GM21619 (cell line): Measurements from ENCODE around the gene AFMID.
"Not testable (repeated sequence)": the region's sequence is repeated elsewhere in the genome, so short reads cannot be mapped to it uniquely, and the experiment has no call there.

Experiments used
- ATAC-seq: cut with Tn5 transposase; IDR thresholded peaks from one replicate; pipeline ENCODE4 v1.9.1; 2021; ENCODE audit not compliant: unreplicated experiment

AFMID gene

DNA sequence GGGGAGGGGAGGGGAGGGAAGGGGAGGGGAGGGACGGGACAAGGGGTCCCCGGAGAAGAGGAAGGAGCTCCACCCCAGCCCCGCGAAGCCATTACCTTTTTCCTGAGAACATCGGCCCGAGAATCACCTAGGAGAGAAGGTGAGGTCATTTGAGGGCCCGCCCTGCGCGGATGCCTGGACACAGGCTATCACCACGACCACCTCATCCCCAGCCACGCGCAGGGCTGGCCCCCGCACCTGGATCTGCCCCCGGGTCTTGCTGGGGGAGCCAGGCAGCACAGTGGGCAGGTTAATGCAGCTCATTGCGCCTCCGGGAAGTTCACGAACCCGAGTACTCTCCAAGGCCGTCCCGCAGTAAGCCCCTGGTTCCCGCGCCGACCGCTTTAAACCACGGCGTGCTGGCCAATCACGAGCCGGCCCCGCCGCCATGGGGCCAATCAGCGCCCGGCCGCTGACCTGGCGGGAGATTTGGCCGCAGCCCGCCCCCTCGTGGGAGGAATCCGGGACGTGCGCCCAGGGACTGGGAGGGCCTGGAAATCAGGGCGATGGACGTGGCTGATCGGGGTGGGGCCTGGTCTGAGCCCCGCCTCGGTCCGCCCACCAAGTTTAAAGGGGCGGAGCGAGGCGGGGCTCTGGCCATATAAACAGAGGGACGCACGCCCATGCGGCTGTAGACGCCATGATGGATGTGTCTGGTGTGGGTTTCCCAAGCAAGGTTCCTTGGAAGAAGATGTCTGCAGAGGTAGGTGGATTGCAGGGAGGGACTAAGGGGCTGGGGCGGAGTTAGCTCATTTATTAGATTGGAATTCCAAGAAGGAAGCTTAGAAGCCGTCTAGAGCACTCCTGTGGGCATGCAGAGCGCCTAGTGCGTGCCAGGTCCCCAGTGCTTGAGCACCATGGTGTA lies at the start of gene AFMID, which contains the start of gene TK1:
Gene AFMID, plus strand, starts transcription at position 671 of the 904 bp plus-strand sequence. Its CDS starts 9 bp downstream, at position 680.
Gene TK1, minus strand, starts transcription at position 361 of the 904 bp plus-strand sequence. Its CDS starts 58 bp downstream, at position 303.
- peak; percentile 90 for ATAC-seq

DNA sequence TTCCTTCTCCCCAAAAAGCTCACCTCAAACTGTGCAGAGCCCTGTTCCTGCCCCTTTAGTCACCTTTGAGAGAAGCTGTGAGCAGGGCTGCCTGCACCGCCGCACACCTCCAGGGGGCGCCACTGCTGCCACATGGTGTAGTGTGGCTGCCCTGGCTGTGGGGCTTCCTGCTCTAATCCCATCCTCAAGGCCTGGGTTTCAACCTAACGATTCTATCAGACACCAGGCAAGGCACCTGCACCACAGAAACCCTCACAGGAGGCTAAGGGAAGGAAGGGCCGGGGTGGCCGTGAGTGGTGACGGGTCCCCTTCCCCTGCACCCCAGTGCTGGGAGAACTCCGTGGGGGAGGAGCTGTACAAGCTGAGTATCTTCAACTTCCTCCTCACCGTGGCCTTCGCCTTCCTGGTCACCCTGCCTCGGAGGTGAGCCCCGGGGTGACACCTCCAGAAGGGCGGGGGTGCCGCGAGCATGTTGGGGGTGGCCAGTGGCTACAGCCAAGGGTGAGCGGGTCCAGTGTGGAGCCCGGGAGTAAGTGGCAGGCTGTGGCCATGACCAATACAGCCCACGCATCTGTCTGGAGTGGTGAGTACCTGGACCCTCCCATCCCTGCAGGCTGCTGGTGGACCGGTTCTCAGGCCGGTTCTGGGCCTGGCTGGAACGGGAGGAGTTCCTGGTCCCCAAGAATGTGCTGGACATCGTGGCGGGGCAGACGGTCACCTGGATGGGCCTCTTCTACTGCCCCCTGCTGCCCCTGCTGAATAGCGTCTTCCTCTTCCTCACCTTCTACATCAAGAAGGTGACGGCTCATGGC lies 49.6 kb upstream of the AFMID start:
- no peak for ATAC-seq

GRCh38 chr17:78138204-78139060 lies 48.7 kb upstream of the AFMID start:
- no peak for ATAC-seq

DNA sequence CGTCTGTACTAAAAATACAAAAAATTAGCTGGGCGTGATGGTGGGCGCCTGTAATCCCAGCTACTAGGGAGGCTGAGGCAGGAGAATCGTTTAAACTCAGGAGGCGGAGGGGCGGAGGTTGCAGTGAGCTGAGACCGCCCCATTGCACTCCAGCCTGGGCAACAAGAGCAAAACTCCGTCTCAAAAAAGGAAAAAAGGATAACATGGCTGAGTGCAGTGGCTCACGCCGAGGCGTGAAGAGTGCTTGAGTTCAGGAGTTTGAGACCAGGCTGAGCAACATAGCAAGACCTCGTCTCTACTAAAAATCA lies 47.3 kb upstream of the AFMID start:
- not testable (repeated sequence) for ATAC-seq

DNA sequence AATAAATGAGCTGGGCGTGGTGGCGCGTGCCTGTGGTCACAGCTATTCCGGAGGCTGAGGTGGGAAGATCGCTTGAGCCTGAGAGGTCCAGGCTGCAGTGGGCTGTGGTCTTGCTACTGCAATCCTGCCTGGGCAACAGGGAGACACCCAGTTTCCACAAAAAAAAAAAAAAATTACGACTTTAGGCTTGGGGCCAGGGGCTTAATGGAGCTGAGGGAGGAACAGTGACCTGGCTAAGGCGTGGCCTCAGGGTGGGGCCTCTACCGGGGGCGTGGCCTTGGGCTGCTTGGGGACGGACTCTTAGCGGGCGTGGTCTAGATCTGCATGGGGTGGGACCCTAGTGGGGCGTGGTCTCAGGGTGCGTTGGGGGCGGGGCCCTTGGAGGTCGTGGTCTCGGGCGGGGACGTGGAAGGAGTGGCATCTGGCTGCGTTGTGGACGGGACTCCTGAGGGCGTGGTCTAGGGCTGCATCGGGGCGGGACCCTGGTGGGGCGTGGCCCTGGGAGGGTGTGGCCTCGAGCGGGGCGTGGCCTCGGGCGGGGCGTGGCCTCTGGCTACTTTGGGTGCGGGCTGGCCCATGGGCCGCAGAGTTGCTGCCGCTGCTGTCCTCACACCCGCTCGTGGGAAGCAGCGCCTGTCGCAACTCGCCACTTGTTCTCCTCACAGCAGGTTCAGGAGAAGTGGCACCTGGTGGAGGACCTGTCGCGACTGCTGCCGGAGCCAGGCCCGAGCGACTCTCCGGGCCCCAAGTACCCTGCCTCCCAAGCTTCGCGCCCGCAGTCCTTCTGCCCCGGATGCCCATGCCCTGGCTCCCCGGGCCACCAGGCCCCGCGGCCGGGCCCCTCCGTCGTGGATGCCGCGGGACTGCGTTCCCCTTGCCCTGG lies 46.8 kb upstream of the AFMID start:
- ATAC-seq = peak; percentile 64

GRCh38 chr17:78141437-78142118 lies 45.6 kb upstream of the AFMID start:
- no peak for ATAC-seq

GRCh38 chr17:78142119-78142861 lies 44.9 kb upstream of the AFMID start:
- no peak for ATAC-seq

GRCh38 chr17:78143214-78144146 lies 43.7 kb upstream of the AFMID start:
- no peak for ATAC-seq

DNA sequence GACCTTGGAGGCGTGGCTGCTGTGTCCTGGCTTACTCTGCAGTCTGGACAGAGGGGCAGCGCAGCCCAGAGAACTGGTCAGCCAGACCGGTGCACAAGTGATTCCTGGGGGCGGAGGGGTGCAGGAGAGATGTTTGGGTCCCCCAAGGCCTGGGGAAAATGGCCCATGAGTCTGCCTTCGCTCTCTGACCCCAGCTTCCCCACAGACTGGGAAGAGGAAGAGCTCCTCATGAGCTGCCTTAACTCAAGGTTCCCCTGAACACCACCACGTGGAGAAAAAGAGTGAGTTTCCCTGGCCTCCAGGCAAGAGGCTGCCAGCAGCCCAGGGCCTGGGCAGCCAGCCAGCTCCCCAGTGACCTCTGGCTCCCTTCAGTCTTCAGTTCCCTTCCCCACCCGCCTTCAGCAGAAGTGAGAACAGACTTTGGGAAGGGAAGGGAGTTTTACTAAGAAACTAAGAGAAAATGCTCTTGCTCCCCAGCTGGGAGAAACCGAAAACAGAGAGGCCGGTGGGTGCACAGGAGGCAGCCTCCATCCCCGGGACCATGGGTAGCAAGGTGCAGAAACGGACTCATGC lies 42.9 kb upstream of the AFMID start:
- ATAC-seq = no peak

DNA sequence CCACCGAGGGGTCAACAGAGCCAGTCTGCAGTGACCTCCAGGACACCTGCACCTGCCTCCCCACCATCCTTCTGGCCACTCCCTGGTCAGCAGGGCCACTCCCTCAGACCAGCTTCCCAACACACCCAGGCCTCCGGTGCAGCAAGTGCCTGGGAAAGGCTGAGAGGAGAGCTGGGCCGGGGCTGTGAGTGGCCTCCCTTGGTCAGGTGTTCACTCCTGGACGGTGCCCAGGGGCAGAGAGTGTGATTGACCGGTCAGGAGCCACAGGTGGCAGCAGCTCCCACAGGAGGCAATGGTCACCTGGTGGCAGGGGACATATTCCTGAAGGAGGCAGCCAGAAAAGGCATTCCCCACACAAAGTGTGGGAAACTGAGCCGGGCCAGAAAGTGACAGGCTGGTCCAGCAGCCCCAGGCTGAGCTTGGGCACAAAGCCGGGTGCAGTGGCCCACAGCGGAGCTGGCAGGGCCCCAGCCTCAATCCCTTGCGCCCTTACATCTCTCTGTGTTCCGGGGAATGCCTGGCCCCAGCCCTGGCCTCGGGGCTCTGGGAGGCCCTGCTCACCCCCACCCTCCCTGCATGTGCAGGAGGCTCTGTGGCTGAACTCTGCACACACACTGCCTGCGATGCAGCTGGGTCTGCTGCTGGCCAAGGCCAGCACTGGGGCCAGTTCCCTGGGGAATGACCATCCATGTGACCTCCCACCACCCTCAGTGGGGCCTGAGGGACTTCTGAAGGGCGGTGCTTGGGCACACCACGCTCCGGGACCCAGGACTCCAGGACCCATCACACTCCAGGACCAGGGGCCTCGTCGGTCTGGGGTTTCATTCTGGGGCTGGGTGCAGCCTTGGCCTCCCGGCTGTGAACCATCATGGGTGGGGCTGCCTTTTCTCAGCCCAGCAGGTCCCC lies 42.2 kb upstream of the AFMID start:
- ATAC-seq = no peak

DNA sequence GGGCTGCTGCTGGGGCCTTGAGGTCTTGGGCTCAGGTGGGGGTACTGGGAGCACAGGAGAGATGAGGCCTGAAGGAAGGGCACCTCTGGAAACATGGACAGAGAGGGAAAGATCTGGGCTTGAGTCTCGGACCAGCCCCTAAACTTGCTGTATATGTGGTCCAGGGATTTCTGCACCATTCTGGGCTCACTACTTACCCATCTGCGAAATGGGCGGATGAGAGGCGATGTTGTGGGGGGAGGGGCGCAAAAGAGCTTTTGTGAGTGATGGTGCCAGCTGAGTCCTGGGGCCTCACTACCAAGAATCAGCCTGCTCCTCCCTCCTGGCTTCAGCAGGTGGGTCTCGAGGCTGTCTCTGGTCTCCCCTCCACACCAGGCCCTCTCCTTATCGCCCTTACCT lies 40.7 kb upstream of the AFMID start:
- ATAC-seq = no peak

DNA sequence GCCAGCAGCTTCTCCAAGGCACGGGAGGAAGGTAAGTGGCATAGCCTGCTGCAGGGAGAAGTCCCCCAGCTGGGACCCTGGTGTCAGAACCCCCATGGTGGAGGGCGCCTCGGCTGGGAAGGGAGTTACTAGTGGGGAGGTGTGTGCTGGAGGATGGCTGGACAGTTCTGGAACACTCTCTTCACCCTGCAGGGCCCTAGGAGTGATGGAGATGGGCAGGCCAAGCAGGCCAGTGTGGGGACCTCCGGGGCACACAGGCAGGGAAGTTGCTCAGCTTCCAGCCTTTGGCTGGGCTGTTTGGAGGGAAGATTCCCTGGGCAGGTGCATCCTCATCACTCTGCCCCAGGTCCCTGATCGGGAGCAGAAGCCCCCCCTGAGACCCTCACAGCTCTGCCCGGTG lies 40.3 kb upstream of the AFMID start:
- ATAC-seq = no peak

DNA sequence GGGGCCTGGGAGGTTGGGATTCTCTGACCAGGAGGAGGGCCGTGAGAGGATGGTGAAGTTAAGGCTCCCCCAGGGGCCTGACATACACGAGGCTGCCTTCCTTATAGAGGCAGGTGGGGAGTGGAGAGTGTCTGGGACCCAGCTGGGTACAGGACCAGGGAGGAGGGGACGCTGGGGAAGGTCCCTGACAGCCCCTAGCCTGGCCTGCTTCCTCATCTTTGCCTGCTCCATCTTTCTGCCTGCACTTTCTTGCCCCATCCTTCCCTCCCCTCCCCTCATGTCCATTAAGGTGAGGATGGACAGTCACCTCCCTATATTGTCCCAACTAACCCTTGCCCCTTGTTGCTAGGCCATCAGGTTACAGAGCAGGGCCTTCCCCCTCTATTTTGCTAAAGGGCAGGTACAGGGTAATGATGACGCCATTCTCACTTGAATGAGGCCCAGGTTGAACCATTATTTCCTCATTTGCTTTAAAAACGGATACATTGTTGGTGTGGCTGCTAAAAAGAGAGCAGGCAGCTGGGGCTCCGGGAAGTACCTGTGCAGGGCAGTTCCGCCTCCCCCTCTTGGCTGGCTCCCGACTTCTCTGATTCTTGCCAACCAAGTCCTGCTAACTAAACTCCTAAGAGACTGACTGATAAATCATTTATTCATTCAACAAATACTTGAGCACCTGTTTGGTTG lies 39.7 kb upstream of the AFMID start:
- ATAC-seq = no peak

DNA sequence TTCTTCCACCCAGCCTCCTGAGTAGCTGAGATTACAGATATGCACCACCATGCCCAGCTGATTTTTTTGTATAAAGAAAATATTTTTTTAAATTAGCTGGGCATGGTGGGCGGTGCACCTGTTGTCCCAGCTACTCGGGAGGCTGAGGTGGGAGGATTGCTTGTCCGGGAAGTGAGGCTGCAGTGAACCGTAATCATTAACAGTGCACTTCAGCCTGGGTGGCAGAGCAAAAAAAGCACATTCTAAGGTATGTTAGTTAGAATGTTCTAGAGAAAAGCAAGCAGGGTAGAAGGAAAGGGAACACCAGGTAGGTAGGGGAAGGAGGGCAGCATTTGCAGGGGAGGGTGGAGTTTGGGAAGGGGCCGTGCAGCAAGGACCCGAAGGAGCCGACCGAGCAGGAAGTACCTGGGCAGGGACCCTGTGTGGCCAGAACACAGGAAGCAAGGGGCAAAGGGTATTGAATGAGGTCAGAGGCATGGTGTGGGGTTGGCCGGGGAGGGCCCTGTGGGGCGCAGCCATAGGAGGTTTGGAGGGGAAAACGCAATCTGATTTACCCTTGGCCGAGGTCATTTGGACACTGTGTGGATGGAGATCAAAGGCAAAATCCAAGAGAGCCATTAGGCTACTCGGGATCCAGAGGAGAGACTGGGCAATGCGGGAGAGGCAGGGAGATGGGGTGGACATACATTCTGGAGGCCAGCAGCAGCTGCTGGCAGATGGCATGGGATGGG lies 38.7 kb upstream of the AFMID start:
- no peak for ATAC-seq

GRCh38 chr17:78151514-78152008 lies 35.6 kb upstream of the AFMID start:
- ATAC-seq = no peak
